NCI-H2196 (cell line): Measurements from ENCODE around the gene ISCU.
"Not testable (repeated sequence)": the region's sequence is repeated elsewhere in the genome, so short reads cannot be mapped to it uniquely, and the experiment has no call there.

ENCODE experiments used
- DNase-seq: peaks from one replicate; lab custom pipeline; 2025; ENCODE audit not compliant: unreplicated experiment; lab: John Stamatoyannopoulos, UW

The ISCU gene

DNA sequence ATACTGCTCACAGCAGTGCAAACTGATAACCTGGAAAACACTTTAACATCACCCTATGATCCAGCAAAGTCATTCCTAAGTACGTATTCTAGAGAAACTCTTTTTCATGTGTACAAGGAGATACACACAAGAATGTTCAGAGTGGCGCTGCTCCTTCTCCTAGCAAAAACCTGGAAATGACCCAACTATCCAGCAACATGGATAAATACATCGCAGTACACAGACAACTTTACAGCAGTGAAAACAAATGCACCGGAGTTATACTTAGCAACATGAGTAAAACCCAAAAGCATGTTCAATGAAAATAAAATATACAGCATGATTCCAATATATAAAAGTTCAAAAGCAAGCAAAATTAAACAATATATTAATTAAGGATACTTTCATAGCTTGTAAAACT, 20.1 kb upstream of the ISCU start:
- no peak for DNase-seq

GRCh38 chr12:108543652-108544051, 18.7 kb upstream of the ISCU start:
- no peak for DNase-seq

GRCh38 chr12:108547686-108548085, 14.7 kb upstream of the ISCU start:
- DNase-seq: no peak

DNA sequence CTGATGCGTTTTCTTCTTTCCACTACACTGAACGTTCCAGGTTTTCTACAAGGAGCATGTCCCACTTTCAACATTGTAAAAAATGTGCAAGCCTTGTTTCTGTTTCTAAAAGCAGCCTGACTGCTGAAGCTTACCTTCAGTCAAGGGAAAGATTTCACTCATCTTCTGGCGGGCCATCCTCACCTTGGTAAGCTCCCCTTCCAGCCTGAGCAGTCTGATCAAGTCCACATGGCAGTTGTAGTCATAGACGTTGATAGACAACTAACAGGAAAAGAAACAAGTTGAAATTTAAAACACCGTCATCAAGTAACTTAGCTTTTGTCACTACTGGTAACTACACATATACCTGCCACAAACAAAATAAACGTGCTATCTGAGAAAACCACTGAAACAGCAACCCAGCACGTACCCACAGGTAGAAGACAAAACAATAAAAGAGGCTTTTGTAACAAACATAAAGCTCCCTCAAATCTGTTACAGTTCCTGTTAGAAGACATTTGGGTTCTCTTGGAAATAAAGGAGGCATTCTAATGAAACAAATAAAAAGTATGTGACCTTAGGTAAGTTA, 13.4 kb upstream of the ISCU start:
- DNase-seq: no peak

- no peak for DNase-seq
Measured at GRCh38 chr12:108551535-108551934, 10.9 kb upstream of the ISCU start.

DNA sequence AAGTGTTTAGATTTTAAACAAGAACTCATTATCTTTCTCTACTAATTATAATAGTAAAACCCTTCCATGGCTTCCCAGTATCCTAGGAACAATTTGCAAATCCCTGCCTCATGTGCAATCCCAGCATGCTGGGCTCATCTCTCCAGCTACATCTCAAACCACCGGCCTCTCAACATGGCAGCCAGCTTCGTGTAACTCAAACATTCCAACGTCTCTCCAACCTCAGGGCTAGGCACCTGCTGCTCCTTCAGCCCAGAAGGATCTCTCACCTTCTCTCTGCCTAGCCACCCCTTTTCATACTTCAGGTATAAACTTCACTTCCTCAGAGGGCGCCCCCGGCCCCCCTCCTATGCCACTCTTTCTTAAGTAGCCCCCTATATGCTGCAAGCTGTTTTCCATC, 8.6 kb upstream of the ISCU start:
- DNase-seq: no peak

- not testable (repeated sequence) for DNase-seq
Measured at GRCh38 chr12:108555383-108555782, 7.0 kb upstream of the ISCU start.

- no peak for DNase-seq
Measured at GRCh38 chr12:108559007-108559655, 3.3 kb upstream of the ISCU start.

DNA sequence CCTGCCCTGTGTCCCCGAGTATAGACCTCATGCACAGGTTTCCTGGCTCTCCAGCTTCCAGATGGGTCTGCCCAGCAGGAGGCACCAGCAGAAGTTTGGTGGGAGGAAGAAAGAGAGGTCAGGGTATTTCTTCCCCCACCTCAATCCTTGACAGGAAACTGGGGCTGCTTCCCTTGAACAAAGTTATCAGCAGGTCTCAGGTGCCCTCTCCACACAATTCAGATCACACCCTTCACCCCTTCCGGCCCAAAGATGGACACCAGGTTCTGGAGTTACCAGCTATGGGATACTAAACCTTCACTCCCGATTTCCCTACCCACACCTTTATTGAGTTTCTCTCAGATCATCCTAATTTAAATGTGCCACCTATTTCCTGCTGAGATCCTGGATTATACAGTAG, 2.6 kb upstream of the ISCU start:
- DNase-seq: no peak

GRCh38 chr12:108560321-108560721, 2.1 kb upstream of the ISCU start:
- no peak for DNase-seq

- DNase-seq: peak; percentile 90
Measured at GRCh38 chr12:108560752-108561719, 1.4 kb upstream of the ISCU start, which contains the start of gene SART3. SART3 (minus strand) TSS chr12:108561173; CDS start chr12:108561154, 19 bp downstream.

GRCh38 chr12:108561852-108562347, 496 bp upstream of the ISCU start:
- no peak for DNase-seq

- peak; percentile 86 for DNase-seq
Measured at GRCh38 chr12:108563136-108563803, 874 bp downstream of the ISCU start.

GRCh38 chr12:108563804-108564151, 1.4 kb downstream of the ISCU start:
- no peak for DNase-seq

GRCh38 chr12:108564724-108565123, 2.3 kb downstream of the ISCU start:
- DNase-seq: no peak

DNA sequence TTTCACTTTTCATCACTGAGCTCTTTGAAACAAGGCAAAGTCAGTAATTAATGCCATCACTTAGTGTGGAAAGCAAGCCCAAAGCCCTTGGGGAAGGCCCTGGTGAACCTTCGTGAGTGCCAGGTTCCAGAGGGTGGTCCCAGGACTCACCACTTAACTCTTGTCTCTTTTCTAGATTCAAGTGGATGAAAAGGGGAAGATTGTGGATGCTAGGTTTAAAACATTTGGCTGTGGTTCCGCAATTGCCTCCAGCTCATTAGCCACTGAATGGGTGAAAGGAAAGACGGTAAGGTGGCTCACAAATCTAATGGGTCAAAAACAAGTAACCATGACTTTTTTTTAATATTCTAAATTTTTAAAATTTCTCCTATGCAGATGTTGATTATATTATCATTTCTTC, 2.8 kb downstream of the ISCU start:
- DNase-seq: no peak

DNA sequence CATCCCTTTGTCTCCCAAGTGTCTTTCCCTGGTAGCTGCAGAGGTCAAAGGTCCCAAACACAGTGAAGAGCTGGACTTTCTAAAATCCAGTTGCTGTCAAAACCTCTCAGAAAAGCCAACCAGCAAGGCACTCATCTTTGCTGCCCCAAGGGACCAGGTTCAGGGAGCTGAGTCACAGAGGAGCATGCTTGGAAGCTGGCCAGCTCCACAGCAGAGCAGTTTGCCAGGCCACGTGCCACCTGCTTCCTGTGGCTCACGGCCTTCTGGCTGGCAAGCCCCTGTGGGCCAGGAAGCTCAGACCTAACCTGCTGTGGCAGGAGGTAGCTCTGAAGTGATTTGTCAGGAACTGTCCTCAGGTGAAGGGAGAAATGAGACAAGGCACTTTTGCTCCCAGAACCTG, 3.6 kb downstream of the ISCU start:
- DNase-seq: peak; percentile 91

GRCh38 chr12:108566452-108566851, 4.1 kb downstream of the ISCU start:
- no peak for DNase-seq

GRCh38 chr12:108567406-108568337, 5.3 kb downstream of the ISCU start:
- DNase-seq: peak; percentile 27
